Sigmoid colon (tissue), 7 donors: Measurements from ENCODE around the gene DENND1C. TPM values are rescaled to one million over a fixed set of nuclear protein-coding genes. Genes with fewer than 3 reads are reported as not detected.
A peak's percentile ranks its signal among the peaks of the same experiment; 100 is the strongest.

Experiments
- DNase-seq: peaks from one replicate; pipeline ENCODE4 v3.0.0-alpha.2; 2019
- H3K27ac ChIP-seq, 4 donors: fragments of 200-600 bp; sonication (generic); one replicate each; pipeline ENCODE4 v1.5.1; 2016 to 2019; ENCODE audit warnings: mild to moderate bottlenecking in 1 of 4
- H3K27me3 ChIP-seq, 3 donors: fragments of 200-600 bp; sonication (generic); one replicate each; pipeline ENCODE4 v1.5.1; 2019; ENCODE audit warnings: mild to moderate bottlenecking in 1 of 3
- H3K36me3 ChIP-seq, 4 donors: fragments of 200-600 bp; sonication (generic); one replicate each; pipeline ENCODE4 v1.5.1; 2016 to 2019
- H3K4me1 ChIP-seq, 4 donors: fragments of 200-600 bp; sonication (generic); one replicate each; pipeline ENCODE4 v1.5.1; 2017 to 2019
- H3K4me3 ChIP-seq, 4 donors: fragments of 200-600 bp; sonication (generic); one replicate each; pipeline ENCODE4 v1.5.1; 2017 to 2019; ENCODE audit warnings: mild to moderate bottlenecking in 2 of 4, moderate library complexity in 1 of 4
- H3K9me3 ChIP-seq, 4 donors: fragments of 200-600 bp in 3 of 4; sonication (generic) in 3 of 4; one replicate each; pipeline versions ENCODE4 v1.5.1 to v1.6.1; 2013 to 2019
- CTCF ChIP-seq, 4 experiments: fragments of 450-650 bp in 3 of 4; fragments of 200-600 bp in 1 of 4; IDR thresholded peaks; one replicate each; pipeline ENCODE4 v1.5.1; 2016 to 2019; ENCODE audit warnings: antibody characterized with exemption in 4 of 4, mild to moderate bottlenecking in 3 of 4, moderate library complexity in 2 of 4
- EP300 ChIP-seq, 4 donors: sonication (generic); formaldehyde crosslinking; IDR thresholded peaks; one replicate each; pipeline ENCODE4 v1.6.1; 2017; ENCODE audit warnings: antibody characterized with exemption in 4 of 4
- POLR2A ChIP-seq, 2 donors: fragments of 450-650 bp; IDR thresholded peaks; one replicate each; pipeline ENCODE4 v1.6.1; 2016; ENCODE audit warnings: antibody characterized with exemption in 2 of 2, mild to moderate bottlenecking in 2 of 2, moderate library complexity in 2 of 2
- POLR2AphosphoS5 ChIP-seq, 4 donors: sonication (generic); formaldehyde crosslinking; IDR thresholded peaks; one replicate each; pipeline ENCODE4 v1.6.1; 2017; ENCODE audit warnings: antibody characterized with exemption in 4 of 4
- WGBS, 2 donors: extraction: QIAGEN DNeasy Blood & Tissue Kit; methylation state at CpG; one replicate each; pipeline ENCODE4 v1.1.7; 2013; 5-methylcytosine and 5-hydroxymethylcytosine counted together
- intact Hi-C: fragments of 100-400 bp; cut with DNase I; formaldehyde crosslinking; loops from one replicate; pipeline ENCODE4 v1.15.1; 2023
- polyA plus RNA-seq, 3 donors: library from polyadenylated mRNA; stranded (reverse); fragments of 200-250 nt; gene quantifications; one replicate each; pipeline ENCODE4 v1.2.3, GENCODE V29; 2013
- total RNA-seq, 4 donors: library from RNA; depleted of rRNA; stranded (reverse); fragments of >200 nt; gene quantifications; one replicate each; pipeline ENCODE4 v1.1.0, GENCODE V29; 2016
- donor health status: healthy with polysubstance abuse.
- donor health status: Bipolar disorder and iron deficiency.
- donor health status: healthy.

Gene DENND1C
- total and polyA plus RNA-seq, 7 donors = 0.99 to 18.1 (median 1.9) TPM; not detected in 1

- 83 to 91% methylated on average over 8 of the region's 8 CpGs for WGBS, 2 donors
- no peak for DNase-seq
- peaks cover 0 to 8% (median 3%) of the 10 kb centered on the region in 4 donors for H3K4me1 ChIP-seq
- no peak overlapping the region for H3K27ac ChIP-seq
- peaks cover 10 to 25% (median 18%) of the 10 kb centered on the region in 3 donors for H3K27me3 ChIP-seq
- intact Hi-C loops = no loop called here
- no peaks in the 10 kb centered on the region for H3K36me3 ChIP-seq
- no peak overlapping the region for H3K4me3 ChIP-seq
- TF ChIP-seq POLR2AphosphoS5 (IDR thresholded peaks at IDR 0.05) = no peak
- TF ChIP-seq POLR2A (IDR thresholded peaks at IDR 0.05) = no peak
- TF ChIP-seq EP300 (IDR thresholded peaks at IDR 0.05) = no peak
- TF ChIP-seq CTCF (IDR thresholded peaks at IDR 0.05) = no peak
- no peaks in the 10 kb centered on the region for H3K9me3 ChIP-seq
Measured at GRCh38 chr19:6467384-6467783, 14.2 kb downstream of the DENND1C start.

- TF ChIP-seq POLR2A (IDR thresholded peaks at IDR 0.05) (no peak), POLR2AphosphoS5 (IDR thresholded peaks at IDR 0.05) (no peak)
- intact Hi-C loops = no loop called here
- Histone ChIP-seq H3K27me3 (peaks cover 10 to 25% (median 18%) of the 10 kb centered on the region in 3 donors), H3K36me3 (no peaks in the 10 kb centered on the region), H3K4me3 (no peak overlapping the region), H3K27ac (no peak overlapping the region), H3K4me1 (peaks cover 0 to 8% (median 3%) of the 10 kb centered on the region in 4 donors), H3K9me3 (no peaks in the 10 kb centered on the region)
- WGBS, 2 donors = 91 to 93% methylated on average over 21 of the region's 21 CpGs
- no peak for DNase-seq
Measured at GRCh38 chr19:6466526-6467248, 14.9 kb downstream of the DENND1C start.

- 89 to 93% methylated on average over 8 of the region's 8 CpGs for WGBS, 2 donors
- peaks cover 10 to 25% (median 18%) of the 10 kb centered on the region in 3 donors for H3K27me3 ChIP-seq
- intact Hi-C loops = no loop called here
- TF ChIP-seq EP300 (IDR thresholded peaks at IDR 0.05) = no peak
- no peak for TF ChIP-seq POLR2A (IDR thresholded peaks at IDR 0.05)
- no peak for TF ChIP-seq CTCF (IDR thresholded peaks at IDR 0.05)
- no peak for TF ChIP-seq POLR2AphosphoS5 (IDR thresholded peaks at IDR 0.05)
- DNase-seq = no peak
- H3K9me3 ChIP-seq = no peaks in the 10 kb centered on the region
- no peaks in the 10 kb centered on the region for H3K36me3 ChIP-seq
- H3K27ac ChIP-seq = no peak overlapping the region
- peaks cover 0 to 10% (median 4%) of the 10 kb centered on the region in 4 donors for H3K4me1 ChIP-seq
- H3K4me3 ChIP-seq = no peak overlapping the region
Measured at GRCh38 chr19:6465663-6466062, 15.9 kb downstream of the DENND1C start.

- H3K4me3 ChIP-seq = peak overlapping the region in 1 of 4 donors; percentile 16
- peaks cover 0 to 14% (median 6%) of the 10 kb centered on the region in 4 donors for H3K4me1 ChIP-seq
- TF ChIP-seq POLR2AphosphoS5 (IDR thresholded peaks at IDR 0.05) = no peak
- no peak for TF ChIP-seq EP300 (IDR thresholded peaks at IDR 0.05)
- TF ChIP-seq CTCF (IDR thresholded peaks at IDR 0.05) = no peak
- TF ChIP-seq POLR2A (IDR thresholded peaks at IDR 0.05) = no peak
- no peak overlapping the region for H3K27ac ChIP-seq
- no peaks in the 10 kb centered on the region for H3K9me3 ChIP-seq
- H3K36me3 ChIP-seq = no peaks in the 10 kb centered on the region
- no peak for DNase-seq
- 11 to 50% methylated on average over 9 of the region's 9 CpGs for WGBS, 2 donors
- intact Hi-C loops = no loop called here
- peaks cover 10 to 25% (median 18%) of the 10 kb centered on the region in 3 donors for H3K27me3 ChIP-seq
Measured at GRCh38 chr19:6465006-6465405, 16.6 kb downstream of the DENND1C start.

GRCh38 chr19:6464070-6464873 lies 17.3 kb downstream of the DENND1C start, which contains the start of gene CRB3:
Gene CRB3, plus strand, starts transcription at chr19:6464271. Its CDS starts 431 bp downstream, at chr19:6464702.
- Histone ChIP-seq H3K9me3 (no peaks in the 10 kb centered on the region), H3K36me3 (no peaks in the 10 kb centered on the region), H3K27ac (peak within 1 kb of the TSS in 1 of 4 donors; percentile 41), H3K4me1 (peaks cover 0 to 15% (median 6%) of the 10 kb centered on the region in 4 donors), H3K4me3 (peak within 1 kb of the TSS in 1 of 4 donors; percentile 16), H3K27me3 (peaks cover 10 to 25% (median 18%) of the 10 kb centered on the region in 3 donors)
- TF ChIP-seq POLR2AphosphoS5 (IDR thresholded peaks at IDR 0.05) (peak in 1 of 4 donors; percentile 17), CTCF (IDR thresholded peaks at IDR 0.05) (no peak), POLR2A (IDR thresholded peaks at IDR 0.05) (peak in 1 of 2 donors; percentile 68)
- 3 to 8% methylated on average over 65 of the region's 65 CpGs for WGBS, 2 donors
- intact Hi-C loops = loop anchor here (5.0 kb wide), 1 partner anchor 68 kb away; the partner anchor contains the start of gene TNFSF9
- DNase-seq = no peak
